HG02588 (cell line): ENCODE results near the gene PTCD1.

ENCODE experiments used
- ATAC-seq: cut with Tn5 transposase; IDR thresholded peaks from one replicate; pipeline ENCODE4 v1.9.1; 2021; ENCODE audit warnings: mild to moderate bottlenecking, moderate library complexity; ENCODE audit not compliant: unreplicated experiment

PTCD1 gene

GRCh38 chr7:99438573-99439480 is at the start of gene PTCD1, which contains the start of gene CPSF4:
Gene PTCD1, minus strand, starts transcription at chr7:99438798. Its CDS starts 3,556 bp downstream, at chr7:99435242.
Gene CPSF4, plus strand, starts transcription at chr7:99438943. Its CDS starts 140 bp downstream, at chr7:99439083.
- ATAC-seq = peak; percentile 93

DNA sequence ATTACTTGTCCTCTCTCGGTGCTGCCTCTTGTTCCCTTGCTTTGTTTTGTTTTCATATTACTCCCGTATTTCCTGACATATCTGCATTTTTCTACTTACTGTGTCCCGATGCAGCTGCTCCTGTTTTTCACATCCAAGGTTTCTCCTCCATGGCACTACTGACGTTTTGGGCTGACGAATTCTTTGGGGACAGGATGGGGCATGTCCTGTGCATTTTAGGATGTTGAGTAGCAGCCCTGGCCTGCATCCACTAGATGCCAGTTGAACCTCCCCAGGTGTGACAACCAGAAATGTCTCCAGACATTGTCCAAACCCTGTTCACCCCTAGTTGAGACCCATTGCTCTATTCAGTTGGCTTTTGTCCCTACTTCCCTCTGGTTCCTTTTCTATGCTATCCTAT is 46.5 kb upstream of the PTCD1 start:
- no peak for ATAC-seq

DNA sequence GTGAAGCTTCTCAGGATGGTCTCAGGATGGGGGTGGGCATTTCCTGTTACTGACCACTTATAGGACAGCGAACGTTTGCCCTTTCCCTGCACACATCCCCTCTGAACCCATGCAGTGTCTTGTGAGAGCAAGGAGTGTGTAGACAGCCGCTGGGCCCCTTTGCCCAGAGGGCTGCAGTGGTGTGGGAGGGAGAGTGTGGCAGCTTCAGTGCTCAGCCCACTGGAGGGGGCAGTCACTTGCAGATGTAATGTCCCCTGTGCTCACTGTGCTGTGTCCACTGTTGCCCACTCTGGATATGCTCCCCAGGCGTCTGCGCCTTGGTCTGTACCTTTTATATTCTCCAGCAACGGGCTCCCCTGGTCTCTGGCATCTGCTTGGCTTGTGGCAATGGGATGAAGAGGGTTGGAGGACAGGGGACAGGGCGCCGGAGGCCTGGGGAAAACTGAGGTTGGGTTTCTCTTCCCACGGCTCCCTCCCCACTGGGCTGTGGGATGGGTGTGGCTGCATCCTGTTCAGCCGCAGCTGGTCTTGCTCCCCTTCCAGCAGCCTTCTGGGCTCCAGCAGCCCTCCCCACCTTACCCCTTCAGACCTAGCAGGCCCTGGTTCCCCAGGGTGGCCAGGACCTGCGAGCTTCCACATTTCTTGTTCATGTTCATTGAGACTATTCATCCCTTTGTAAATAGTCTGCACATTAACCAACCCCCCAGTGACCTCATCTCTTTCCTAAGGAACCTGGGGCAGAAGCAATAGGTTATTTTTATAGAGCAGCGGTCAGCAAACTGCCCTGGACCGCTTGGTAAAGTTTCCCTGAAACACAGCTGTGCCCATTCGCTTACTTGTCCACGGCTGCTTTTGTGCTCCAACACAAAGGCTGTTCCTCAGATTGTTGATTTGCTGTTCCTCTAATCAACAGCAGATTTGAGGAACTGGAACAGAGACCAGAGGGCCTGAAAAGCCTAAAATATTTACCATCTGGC is 40.2 kb upstream of the PTCD1 start:
- no peak for ATAC-seq

GRCh38 chr7:99476107-99476506 is 37.5 kb upstream of the PTCD1 start:
- ATAC-seq = no peak

DNA sequence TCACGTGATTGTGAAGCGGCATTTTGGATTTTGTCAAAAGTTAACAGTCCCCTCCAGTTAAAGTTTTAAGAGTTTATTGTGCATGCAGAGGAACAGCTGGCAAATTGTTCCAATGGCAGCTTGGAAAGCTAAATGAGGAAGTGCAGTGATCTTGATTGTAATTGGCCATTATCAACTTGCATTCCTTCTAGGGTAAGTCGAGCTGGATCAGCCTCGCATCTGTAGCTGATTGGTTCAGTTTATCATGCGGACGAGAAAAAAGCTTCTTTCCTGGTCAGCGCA is 34.7 kb upstream of the PTCD1 start:
- ATAC-seq = no peak

- peak; percentile 95 for ATAC-seq
Measured at GRCh38 chr7:99472561-99473314, 34.1 kb upstream of the PTCD1 start, which contains the start of gene ZNF789. Gene ZNF789, plus strand, starts transcription at chr7:99472890. Its CDS starts 3,567 bp downstream, at chr7:99476457.

- ATAC-seq = no peak
Measured at GRCh38 chr7:99469381-99470065, 30.9 kb upstream of the PTCD1 start.

- ATAC-seq = no peak
Measured at GRCh38 chr7:99468336-99468918, 29.8 kb upstream of the PTCD1 start.

GRCh38 chr7:99465421-99465768 is 26.8 kb upstream of the PTCD1 start:
- no peak for ATAC-seq

DNA sequence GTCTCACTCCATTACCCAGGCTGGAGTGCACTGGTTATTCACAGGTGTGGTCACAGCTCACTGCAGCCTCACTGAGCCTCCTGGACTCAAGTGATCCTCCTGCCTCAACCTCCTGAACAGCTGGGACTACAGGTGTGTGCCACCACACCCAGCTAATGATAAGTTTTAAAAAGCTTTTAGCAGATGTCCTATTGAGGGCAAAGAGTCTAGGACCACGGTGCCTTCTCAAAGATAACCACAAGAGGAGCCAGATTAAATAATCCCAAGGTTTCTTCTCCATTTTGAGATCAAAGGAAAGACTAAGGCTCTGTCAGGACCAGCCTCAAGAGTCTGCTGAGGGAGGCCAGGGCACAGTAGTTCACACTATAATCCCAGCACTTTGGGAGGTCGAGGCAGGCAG is 22.6 kb upstream of the PTCD1 start:
- no peak for ATAC-seq

DNA sequence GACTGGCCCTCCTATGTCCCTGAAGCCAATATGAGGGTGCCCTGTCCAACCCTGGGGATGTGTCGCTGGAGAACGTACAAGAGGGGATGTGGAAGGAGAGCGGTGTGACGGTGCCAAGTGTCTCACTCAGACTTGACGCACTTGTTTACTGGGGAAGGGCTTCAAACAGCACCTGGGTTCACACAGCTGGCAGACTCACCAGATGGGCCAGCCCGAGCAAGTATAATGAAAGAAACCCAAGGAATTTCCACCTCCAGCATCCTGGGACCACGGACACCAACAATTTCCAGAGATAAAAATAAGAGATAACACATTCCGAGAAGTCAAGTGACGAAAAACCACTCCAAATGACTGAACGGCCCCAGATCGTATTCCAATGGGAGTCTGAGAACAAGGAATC is 22.1 kb upstream of the PTCD1 start:
- ATAC-seq = no peak

- no peak for ATAC-seq
Measured at GRCh38 chr7:99459087-99459486, 20.5 kb upstream of the PTCD1 start.

- no peak for ATAC-seq
Measured at GRCh38 chr7:99457650-99458493, 19.3 kb upstream of the PTCD1 start.

DNA sequence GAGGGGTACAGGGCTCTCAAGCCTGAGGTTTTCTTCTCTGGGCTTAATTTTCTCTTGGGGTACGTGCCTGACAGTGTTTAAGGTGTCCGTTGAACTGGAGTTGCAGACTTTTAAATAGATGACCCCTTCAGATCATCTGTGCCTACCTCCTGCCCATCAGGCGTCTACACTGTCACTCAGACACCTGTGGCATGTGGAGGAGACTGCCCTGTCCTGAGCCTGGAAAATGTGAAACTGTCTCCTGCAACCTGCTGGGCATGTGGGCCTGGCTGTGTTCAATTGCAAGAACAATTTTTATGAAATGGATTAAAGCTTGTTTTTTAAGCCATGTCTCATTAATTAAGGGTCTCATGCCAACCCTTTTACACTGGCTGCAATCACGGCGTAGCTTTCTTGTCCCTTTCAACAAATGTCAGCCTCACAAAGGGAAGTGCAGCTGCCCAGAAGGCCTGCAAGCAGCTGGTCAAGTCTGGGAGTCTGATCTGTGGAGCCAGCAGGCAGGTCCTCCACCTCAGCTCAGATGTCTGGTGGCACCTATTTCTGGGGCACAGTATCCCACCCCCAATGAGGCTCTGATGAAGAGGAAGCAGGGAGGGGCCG is 18.6 kb upstream of the PTCD1 start:
- no peak for ATAC-seq

DNA sequence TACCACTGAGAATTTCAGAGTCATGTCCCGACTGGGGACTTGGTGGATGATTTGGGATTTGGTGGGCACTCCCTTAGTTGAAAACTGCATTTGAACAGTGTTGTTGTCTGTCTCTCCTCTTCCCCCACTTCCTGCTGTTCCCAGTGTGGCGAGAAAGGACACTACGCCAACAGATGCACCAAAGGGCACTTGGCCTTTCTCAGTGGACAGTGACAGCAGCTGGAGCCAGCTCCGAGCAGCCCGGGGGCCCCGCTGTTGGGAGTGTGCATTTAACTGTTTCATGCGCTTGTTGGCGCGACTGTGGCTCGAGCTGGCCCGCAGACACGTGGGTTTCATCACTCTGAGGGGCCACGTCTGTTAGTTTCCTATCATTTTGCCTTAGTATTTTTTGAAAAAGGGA is 17.7 kb upstream of the PTCD1 start:
- ATAC-seq = no peak

GRCh38 chr7:99455874-99456273 is 17.3 kb upstream of the PTCD1 start:
- no peak for ATAC-seq

GRCh38 chr7:99453105-99453504 is 14.5 kb upstream of the PTCD1 start:
- ATAC-seq = no peak

DNA sequence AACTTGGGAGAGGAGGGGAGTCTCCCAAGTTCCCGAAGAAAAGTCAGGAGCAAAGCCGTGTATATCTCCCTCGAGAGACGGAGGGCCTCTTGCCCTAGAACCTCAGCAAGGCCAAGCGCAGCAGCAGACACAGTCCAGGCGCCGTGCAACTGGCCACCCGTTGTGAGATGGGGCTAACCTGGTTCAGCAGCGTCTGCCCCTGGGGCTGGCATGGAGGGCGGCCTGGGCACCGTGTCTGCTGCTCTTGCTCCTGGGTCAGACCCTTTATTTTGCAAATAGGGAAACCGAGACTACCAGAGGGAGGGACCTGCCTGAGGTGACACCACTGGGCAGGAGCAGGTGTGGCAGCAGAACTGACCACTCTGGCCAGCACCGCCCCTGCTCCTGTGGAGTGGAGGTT is 13.9 kb upstream of the PTCD1 start:
- no peak for ATAC-seq

GRCh38 chr7:99451936-99452335 is 13.3 kb upstream of the PTCD1 start:
- no peak for ATAC-seq
